ENCODE measurements around the gene MRPS23. TPM values are rescaled to one million over a fixed set of nuclear protein-coding genes. Genes with fewer than 3 reads are reported as not detected.

MRPS23 gene
- total RNA-seq, 1 experiment from 2014 or later, result 97.5 TPM

- BruUV-seq (replicated peaks), result no TSS peak
- ATAC-seq, result no peak
Measured at GRCh38 chr17:57868910-57869616, 19.2 kb upstream of the MRPS23 start.

GRCh38 chr17:57868007-57868909 lies 18.4 kb upstream of the MRPS23 start:
- peaks cover 38% of the 10 kb centered on the region for H3K4me1 ChIP-seq (ENCODE audit: insufficient read depth, low read length)
- no peaks in the 10 kb centered on the region for H3K9me2 ChIP-seq (replicated peaks; ENCODE audit: low read length)
- peak overlapping the region; percentile 55 for H3K4me2 ChIP-seq (ENCODE audit: low read length)
- no peaks in the 10 kb centered on the region for H3K79me2 ChIP-seq (ENCODE audit: low read length)
- H3K36me3 ChIP-seq (ENCODE audit: low read depth, low read length), result peaks cover 24% of the 10 kb centered on the region
- no peaks in the 10 kb centered on the region for H3K9me3 ChIP-seq (ENCODE audit: low read length)
- no peaks in the 10 kb centered on the region for H3F3A ChIP-seq (ENCODE audit: low read length, unreplicated experiment)
- peak; percentile 93 for DNase-seq
- H2AFZ ChIP-seq (ENCODE audit: low read length), result peak overlapping the region; percentile 49
- intact Hi-C loops (cut with micrococcal nuclease), result loop anchor here (5.0 kb wide), 1 partner anchor 34 kb away; no protein-coding TSS in a partner anchor
- CTCF ChIA-PET, result interaction anchor here (0.6 kb wide), 1 partner anchor 726 kb away, joined by 4 read pairs; no protein-coding TSS in a partner anchor
- ATAC-seq, result peak; percentile 85
- BruUV-seq (replicated peaks), result no TSS peak
- POLR2A ChIA-PET (ENCODE audit: unreplicated experiment), result interaction anchor here (0.5 kb wide), 1 partner anchor 139 kb away, joined by 3 read pairs; no protein-coding TSS in a partner anchor
- no peaks in the 10 kb centered on the region for H3K27me3 ChIP-seq (ENCODE audit: low read length)
- H3K4me3 ChIP-seq (ENCODE audit: low read length), result peak overlapping the region; percentile 16; the same call in 1 of the 2 replicates
- H3K27ac ChIP-seq (ENCODE audit: low read length), result peak overlapping the region; percentile 85
- TF ChIP-seq EZH2phosphoT487 (IDR thresholded peaks at IDR 0.05; ENCODE audit: borderline replicate concordance, low read length) (no peak), EZH2 (IDR thresholded peaks at IDR 0.05; ENCODE audit: low read length, unreplicated experiment) (no peak), CTCF (conservative IDR thresholded peaks at IDR 0.05; ENCODE audit: low read depth, low read length) (peak; percentile 54)
- H4K20me1 ChIP-seq (ENCODE audit: low read length), result no peaks in the 10 kb centered on the region
- H3K9ac ChIP-seq (ENCODE audit: low read length), result peak overlapping the region; percentile 65

More at GRCh38 chr17:57868910-57869616, 19.2 kb upstream of the MRPS23 start:
- H3K9me2 ChIP-seq (replicated peaks; ENCODE audit: low read length), result no peaks in the 10 kb centered on the region
- POLR2A ChIA-PET (ENCODE audit: unreplicated experiment), result interaction anchor here (0.5 kb wide), 1 partner anchor 139 kb away, joined by 3 read pairs; no protein-coding TSS in a partner anchor
- no peak overlapping the region for H3K4me3 ChIP-seq (ENCODE audit: low read length)
- peaks cover 45% of the 10 kb centered on the region for H3K4me1 ChIP-seq (ENCODE audit: insufficient read depth, low read length)
- H3K36me3 ChIP-seq (ENCODE audit: low read depth, low read length), result peaks cover 27% of the 10 kb centered on the region
- DNase-seq, result no peak
- H3F3A ChIP-seq (ENCODE audit: low read length, unreplicated experiment), result no peaks in the 10 kb centered on the region
- H3K27me3 ChIP-seq (ENCODE audit: low read length), result no peaks in the 10 kb centered on the region
- no peaks in the 10 kb centered on the region for H3K9me3 ChIP-seq (ENCODE audit: low read length)
- peak overlapping the region; percentile 85 for H3K27ac ChIP-seq (ENCODE audit: low read length)
- H2AFZ ChIP-seq (ENCODE audit: low read length), result 0 out of 2 replicates have a peak overlapping the region, but pooled peaks have one; percentile 49
- H4K20me1 ChIP-seq (ENCODE audit: low read length), result no peaks in the 10 kb centered on the region
- TF ChIP-seq CTCF (conservative IDR thresholded peaks at IDR 0.05; ENCODE audit: low read depth, low read length) (no peak), EZH2phosphoT487 (IDR thresholded peaks at IDR 0.05; ENCODE audit: borderline replicate concordance, low read length) (no peak), EZH2 (IDR thresholded peaks at IDR 0.05; ENCODE audit: low read length, unreplicated experiment) (no peak)
- intact Hi-C loops (cut with micrococcal nuclease), result loop anchor here (5.0 kb wide), 1 partner anchor 33 kb away; no protein-coding TSS in a partner anchor
- no peaks in the 10 kb centered on the region for H3K79me2 ChIP-seq (ENCODE audit: low read length)
- CTCF ChIA-PET, result interaction anchor here (0.6 to 1.4 kb wide), 3 partner anchors 9 to 727 kb away, joined by 3 to 8 read pairs (median 4); no protein-coding TSS in a partner anchor
- peak overlapping the region; percentile 55 for H3K4me2 ChIP-seq (ENCODE audit: low read length)
- H3K9ac ChIP-seq (ENCODE audit: low read length), result peak overlapping the region; percentile 65
